Medulla oblongata (tissue), 1 donor: Measurements from ENCODE around the gene CHID1.

ENCODE experiments used
- DNase-seq: peaks from one replicate; pipeline ENCODE4 v3.0.0-alpha.2; 2015; ENCODE audit errors: extremely low spot score

CHID1 gene

GRCh38 chr11:850775-851763 lies 59.5 kb downstream of the CHID1 start:
- peak; percentile 53 for DNase-seq

DNA sequence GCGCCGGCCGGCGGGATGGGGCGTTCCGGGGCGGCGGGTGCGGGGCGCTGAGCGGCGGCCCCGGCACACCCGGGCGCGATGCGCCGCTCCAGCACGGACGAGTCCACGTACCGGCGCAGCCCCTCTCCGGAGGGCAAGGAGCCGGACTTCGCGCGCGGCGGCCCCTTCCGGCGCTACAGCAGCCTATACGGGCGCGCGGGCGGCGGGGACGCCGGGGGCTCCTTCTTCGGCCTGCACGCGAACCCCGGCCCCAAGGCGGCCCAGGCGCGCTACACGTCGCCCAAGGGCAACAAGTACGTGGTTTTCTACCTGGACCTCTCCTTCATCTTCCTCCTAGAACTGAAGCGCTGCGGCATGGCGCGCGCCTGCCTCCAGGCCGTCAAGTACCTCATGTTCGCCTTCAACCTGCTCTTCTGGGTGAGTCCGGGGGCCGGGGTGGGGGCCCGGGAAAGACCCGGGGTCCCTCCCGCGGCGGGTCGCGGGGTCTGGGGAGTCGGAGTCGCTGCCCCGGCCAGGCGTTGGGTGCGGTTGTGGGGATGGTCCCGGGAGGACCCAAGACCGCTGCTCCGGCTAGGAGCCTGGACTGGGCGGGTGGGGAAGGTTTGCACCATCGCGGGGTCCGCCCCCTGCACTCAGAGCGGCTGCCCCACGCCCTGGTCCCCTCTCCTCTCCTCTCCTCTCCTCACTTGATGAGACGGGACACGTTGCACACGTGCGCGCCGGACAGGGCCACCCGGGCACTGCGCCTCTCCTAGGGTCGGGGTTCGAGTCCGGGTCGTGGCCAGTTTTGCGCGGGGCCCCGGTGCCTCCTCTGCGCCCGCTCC lies 60.4 kb downstream of the CHID1 start:
- DNase-seq: no peak

DNA sequence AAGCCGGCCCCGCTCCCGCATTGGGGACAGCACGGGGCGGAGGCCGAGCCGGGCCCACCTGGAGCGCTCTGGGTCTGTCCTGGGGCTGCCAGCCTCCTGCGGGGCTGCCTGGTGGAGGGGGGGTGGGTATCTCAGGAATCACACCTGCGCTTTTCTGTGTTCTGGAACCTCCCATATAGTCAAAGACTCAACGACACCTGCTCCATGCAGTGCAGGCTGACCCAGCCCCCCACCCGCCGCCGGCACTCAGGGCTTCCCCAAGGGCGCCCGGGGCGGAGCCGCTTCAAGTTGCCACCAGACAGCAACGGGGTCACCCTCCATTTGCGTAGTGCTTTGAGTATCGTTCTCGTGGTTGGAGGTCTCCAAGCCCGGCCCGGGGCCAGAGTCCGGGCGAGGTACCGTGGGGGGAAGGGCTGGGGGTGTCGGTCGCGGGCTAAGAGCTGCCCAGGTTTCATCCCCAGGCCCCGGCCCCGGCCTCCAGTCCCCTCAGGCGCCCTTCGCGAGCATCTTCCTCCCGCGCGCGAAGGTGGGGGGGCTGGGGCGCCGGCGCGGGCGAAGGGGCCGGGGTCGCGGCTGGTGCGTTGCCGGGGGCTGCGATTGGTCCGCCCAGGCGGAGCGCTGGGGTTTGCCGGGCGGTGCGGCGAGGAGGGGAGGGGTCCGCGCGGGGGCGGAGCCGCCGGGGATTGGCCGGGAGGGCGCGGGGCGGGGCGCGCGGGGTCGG lies 61.3 kb downstream of the CHID1 start:
- DNase-seq: no peak

DNA sequence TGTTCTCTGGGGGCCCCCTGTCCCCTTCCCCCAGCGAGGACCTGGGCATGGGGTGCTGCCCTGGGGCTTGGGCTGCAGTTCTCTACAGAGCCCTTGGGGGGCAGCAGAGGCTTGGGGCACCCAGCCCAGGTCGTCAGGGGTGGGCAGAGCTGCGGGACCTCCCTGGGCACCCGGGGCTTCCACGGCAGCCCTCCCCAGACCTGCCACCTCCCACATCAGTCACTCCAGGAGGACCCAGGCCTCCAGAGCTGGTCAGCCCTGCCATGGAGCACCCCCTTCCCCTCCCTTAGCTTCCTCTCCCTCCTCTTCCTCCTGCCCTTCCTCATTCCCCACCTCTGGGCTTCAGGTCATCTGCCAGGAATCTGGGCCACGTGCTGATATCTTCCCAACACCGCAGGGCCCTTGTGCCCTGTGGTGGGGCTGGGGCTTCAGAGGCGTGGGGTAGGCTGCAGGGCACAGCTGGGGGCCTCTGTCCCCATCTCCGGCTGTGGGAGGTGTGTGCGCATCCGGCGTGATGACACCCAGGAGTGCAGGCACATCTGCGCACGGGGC lies 62.2 kb downstream of the CHID1 start:
- DNase-seq: peak; percentile 27

DNA sequence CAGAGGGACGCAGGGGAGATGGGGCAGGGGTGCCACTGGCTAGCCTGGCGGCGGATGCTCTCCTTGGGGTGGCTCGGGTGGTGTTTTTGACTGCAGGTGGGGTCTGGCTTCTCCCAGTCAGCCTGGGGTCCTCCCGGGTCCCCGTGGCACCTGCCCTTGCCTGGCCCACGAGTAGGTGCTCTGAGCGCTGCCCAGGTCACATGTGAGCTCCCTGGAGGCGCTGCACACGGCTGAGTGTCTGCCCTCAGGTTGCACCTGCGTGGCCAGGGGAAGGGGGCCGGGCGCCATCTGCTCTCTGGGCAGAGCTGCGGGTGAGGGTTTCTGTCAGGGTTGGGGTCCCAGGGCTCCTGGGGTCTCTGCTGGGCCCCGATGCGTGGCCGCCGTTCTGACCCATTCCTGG lies 62.7 kb downstream of the CHID1 start:
- no peak for DNase-seq

GRCh38 chr11:846496-847098 lies 64.0 kb downstream of the CHID1 start:
- DNase-seq: no peak

- no peak for DNase-seq
Observed at GRCh38 chr11:845872-846495, 64.6 kb downstream of the CHID1 start.

GRCh38 chr11:844693-845644 lies 65.6 kb downstream of the CHID1 start:
- peak; percentile 68 for DNase-seq

DNA sequence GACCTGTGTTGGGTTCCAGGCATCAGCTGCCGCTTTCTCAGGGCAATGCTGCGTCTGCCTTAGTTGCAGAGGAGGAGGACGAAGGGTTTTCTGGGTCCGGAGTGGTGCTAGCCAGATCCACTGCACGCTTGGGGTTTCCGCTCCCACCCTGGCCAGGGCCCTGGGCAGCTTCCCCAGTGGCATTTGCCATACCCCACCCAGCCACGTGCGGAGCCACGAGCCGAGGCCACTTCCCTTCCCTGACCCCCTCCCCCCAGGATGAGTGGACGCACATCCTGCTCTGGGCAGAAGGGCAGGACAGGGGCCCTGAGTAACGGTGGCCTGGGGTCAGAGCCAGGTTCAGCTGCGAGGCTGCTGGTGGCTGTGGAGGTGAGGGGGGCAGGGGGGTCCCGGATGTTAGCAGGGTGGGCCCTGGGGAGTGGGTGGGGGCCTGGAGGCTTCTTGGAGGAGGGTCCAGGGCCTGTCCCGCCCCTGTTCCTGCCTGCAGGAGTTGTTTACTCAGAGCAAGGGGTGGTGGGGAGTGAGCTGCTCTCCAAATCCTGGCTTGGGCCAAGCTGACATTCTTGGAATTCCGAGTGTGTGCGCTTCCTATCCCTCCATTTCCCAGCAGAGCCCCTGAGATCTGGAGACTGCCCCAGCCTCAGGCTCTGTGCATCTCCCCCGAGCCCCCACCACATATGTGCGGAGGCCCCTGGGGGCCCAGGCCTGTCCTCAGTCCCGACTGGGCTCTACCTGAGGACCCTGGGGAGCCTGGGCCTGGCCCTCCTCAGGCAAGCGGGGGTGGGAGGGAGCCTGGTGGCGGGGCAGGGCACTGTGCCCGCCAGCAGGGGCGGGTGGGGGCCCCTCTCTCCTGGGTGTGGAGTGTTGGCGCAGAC lies 66.6 kb downstream of the CHID1 start:
- peak; percentile 56 for DNase-seq

GRCh38 chr11:843086-843734 lies 67.4 kb downstream of the CHID1 start:
- no peak for DNase-seq

- DNase-seq: peak; percentile 81
Observed at GRCh38 chr11:842370-843002, 68.1 kb downstream of the CHID1 start, which contains the start of the genes POLR2L and TSPAN4. Gene POLR2L (minus strand): TSS chr11:842529. CDS start chr11:842508, 21 bp downstream. Gene TSPAN4 (plus strand): TSS chr11:842852. CDS start chr11:850305, 7,453 bp downstream.

DNA sequence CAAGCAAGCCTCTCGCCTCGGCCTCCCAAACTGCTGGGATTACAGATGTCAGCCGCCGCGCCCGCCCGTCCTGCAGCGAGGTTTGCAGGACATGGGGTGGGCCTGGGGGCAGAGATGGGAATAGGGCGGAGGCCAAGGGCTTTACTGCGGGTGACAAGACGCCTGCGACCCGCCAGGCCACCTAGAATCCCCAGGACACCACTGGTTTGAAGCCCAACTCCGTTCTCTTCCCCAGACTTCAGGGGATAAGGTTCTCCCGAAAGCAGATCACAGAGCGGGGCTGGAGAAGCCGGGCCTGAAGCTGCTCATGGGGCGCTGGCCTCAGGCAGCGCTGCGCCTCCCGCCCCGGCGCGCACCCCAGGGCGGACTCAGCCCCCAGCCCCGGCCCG lies 68.6 kb downstream of the CHID1 start:
- DNase-seq: no peak

- no peak for DNase-seq
Observed at GRCh38 chr11:839875-840617, 70.6 kb downstream of the CHID1 start.

GRCh38 chr11:839280-839623 lies 71.4 kb downstream of the CHID1 start:
- DNase-seq: no peak

DNA sequence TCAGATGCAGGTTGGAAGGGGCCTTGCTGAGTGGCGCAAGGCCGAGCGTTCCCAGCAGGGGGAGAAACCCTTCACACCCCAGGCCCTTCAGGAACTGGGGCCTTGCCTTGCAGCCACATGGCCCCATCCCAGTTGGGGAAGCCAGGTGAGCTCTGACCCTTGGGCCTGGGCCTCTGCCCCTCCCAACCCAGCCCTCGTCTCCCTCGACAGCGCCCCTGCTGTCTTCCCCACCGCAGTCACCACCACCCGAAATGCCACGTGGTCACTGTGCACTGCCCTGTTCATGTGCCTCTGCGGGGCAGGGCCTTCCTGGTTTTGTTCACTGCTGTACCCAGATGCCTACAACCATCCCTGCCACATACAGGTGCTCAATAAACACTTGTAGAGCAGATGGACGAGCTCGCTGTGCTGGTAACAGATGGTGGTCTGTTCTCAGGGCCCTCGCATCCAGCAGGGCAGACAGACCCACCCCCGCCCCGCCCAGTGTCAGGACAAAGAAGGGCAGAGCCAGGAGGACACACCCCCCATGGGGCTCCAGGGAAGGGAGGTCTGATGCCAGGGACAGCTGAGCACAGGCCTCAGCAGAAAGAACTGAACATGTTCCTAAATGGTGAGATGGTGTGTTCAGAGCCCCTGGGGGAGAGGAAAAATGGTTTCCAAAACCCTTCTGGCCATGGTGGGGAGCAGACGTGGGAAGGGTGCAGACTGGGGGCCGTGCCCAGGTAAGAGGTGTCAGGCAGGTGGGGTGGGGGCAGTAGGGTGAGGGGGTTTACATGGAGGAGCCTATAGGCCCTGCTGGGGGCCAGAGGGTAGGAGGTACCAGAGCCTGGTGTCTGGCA lies 72.0 kb downstream of the CHID1 start:
- DNase-seq: no peak

GRCh38 chr11:837990-838307 lies 72.7 kb downstream of the CHID1 start:
- no peak for DNase-seq
